Measurements from ENCODE around the gene FAM187B.

The FAM187B gene

DNA sequence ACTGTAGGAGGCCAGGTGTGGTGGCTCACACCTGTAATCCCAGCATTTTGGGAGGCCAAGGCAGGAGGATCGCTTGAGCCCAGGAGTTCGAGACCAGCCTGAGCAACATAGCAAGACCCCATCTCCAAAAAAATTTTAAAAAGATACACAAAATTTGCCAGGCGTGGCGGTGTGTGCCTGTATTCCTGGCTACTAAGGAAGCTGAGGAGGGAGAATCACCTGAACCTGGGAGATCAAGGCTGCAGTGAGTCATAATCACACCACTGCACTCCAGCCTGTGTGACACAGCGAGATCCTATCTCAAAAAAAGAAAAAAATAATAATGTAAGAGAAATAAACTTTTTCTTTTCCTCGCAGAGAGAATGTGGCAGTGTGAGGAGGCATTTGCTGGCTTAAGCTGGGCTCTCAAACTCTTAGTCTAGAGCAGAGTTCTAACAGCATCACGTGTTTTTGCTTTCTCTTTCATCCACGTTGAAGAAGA, 21.1 kb downstream of the FAM187B start:
- TF ChIP-seq, protein P1, sequence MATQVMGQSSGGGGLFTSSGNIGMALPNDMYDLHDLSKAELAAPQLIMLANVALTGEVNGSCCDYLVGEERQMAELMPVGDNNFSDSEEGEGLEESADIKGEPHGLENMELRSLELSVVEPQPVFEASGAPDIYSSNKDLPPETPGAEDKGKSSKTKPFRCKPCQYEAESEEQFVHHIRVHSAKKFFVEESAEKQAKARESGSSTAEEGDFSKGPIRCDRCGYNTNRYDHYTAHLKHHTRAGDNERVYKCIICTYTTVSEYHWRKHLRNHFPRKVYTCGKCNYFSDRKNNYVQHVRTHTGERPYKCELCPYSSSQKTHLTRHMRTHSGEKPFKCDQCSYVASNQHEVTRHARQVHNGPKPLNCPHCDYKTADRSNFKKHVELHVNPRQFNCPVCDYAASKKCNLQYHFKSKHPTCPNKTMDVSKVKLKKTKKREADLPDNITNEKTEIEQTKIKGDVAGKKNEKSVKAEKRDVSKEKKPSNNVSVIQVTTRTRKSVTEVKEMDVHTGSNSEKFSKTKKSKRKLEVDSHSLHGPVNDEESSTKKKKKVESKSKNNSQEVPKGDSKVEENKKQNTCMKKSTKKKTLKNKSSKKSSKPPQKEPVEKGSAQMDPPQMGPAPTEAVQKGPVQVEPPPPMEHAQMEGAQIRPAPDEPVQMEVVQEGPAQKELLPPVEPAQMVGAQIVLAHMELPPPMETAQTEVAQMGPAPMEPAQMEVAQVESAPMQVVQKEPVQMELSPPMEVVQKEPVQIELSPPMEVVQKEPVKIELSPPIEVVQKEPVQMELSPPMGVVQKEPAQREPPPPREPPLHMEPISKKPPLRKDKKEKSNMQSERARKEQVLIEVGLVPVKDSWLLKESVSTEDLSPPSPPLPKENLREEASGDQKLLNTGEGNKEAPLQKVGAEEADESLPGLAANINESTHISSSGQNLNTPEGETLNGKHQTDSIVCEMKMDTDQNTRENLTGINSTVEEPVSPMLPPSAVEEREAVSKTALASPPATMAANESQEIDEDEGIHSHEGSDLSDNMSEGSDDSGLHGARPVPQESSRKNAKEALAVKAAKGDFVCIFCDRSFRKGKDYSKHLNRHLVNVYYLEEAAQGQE (IDR thresholded peaks at IDR 0.05; ENCODE audit: insufficient read depth in 1 of 2, low read depth in 2 of 2, low read length in 2 of 2), result no peak
- no peak for TF ChIP-seq TAF1 (IDR thresholded peaks at IDR 0.05; ENCODE audit: borderline replicate concordance, insufficient read depth, low read length)
- no peak for TF ChIP-seq FOXP2 (optimal IDR thresholded peaks at IDR 0.05; ENCODE audit: borderline replicate concordance, extremely low read depth, extremely low read length, insufficient read depth)
- TF ChIP-seq SIN3A (IDR thresholded peaks at IDR 0.05; ENCODE audit: borderline replicate concordance, insufficient read depth, low read length), result no peak
- TF ChIP-seq POLR2AphosphoS5 (IDR thresholded peaks at IDR 0.05; ENCODE audit: low read depth, low read length), result no peak

DNA sequence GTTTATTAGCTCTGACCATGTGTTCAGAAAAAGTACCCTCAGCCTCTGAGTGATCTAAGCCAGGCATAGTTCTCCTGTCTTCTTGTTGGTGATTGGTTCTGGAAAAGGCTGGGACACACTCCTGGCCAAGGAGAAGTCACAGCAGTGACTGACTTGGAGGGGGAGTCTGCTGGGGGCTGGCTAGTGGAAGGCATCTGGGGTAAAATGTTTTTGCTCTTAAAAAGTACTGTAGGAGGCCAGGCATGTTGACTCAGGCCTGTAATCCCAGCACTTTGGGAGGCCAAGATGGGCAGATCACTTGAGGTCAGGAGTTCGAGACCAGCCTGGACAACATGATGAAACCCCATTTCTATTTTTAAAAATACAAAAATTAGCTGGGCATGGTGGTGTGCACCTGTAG, 21.7 kb downstream of the FAM187B start:
- TF ChIP-seq POLR2AphosphoS5 (IDR thresholded peaks at IDR 0.05; ENCODE audit: low read depth, low read length) (no peak), SIN3A (IDR thresholded peaks at IDR 0.05; ENCODE audit: borderline replicate concordance, insufficient read depth, low read length) (no peak), FOXP2 (optimal IDR thresholded peaks at IDR 0.05; ENCODE audit: borderline replicate concordance, extremely low read depth, extremely low read length, insufficient read depth) (no peak), TAF1 (IDR thresholded peaks at IDR 0.05; ENCODE audit: borderline replicate concordance, insufficient read depth, low read length) (no peak)
- TF ChIP-seq, protein P1 (IDR thresholded peaks at IDR 0.05; ENCODE audit: insufficient read depth in 1 of 2, low read depth in 2 of 2, low read length in 2 of 2), result no peak

DNA sequence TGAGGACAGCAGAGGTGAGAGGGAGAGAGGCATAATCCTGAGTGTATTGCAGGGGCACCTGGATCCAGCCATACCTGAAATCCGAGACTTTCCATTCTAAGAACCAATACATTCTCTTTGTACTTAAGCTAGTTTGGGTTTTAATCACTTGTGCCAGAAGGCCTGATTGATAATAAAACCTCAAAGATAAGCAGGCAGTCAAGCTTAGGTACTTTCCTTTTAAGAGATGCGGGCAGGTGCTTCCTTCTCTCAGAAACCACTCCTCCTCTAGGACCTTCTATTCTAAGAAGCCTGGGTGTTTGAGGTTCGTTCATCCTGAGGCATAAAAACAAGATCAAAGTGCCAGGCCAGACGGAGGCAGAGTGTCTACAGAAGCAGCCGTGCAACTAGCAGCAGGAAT, 22.2 kb downstream of the FAM187B start:
- TF ChIP-seq FOXP2 (optimal IDR thresholded peaks at IDR 0.05; ENCODE audit: borderline replicate concordance, extremely low read depth, extremely low read length, insufficient read depth) (no peak), POLR2AphosphoS5 (IDR thresholded peaks at IDR 0.05; ENCODE audit: low read depth, low read length) (no peak), SIN3A (IDR thresholded peaks at IDR 0.05; ENCODE audit: borderline replicate concordance, insufficient read depth, low read length) (no peak)
- TF ChIP-seq, protein P1 (IDR thresholded peaks at IDR 0.05; ENCODE audit: insufficient read depth in 1 of 2, low read depth in 2 of 2, low read length in 2 of 2), result no peak

DNA sequence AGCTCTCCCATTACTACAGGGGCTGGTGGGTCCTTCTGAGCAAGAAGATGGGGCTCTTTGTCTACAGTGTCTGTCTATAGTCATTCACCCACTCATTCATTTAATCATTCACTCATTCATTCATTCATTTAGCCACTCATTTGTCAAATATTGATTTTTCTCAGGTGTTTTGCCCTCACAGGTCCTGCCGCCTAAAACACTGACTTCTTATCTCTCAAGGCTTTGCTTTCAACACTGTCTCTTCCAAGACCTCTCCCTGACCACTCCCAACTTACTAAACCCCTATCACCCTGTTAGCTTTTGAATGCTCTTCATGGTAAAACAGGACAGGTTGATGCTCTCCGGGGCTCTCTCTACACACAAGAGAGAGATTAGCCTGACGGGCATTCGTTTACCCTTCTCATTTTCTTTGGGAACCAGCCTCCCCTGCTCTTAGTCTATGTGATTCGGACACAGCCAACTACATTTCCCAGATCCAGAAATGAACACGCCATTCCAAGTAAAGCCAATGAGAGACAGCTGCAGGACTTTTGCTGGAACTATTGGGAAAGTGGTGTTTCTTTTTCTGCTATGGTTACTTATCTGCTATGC, 22.7 kb downstream of the FAM187B start:
- TF ChIP-seq FOXP2 (optimal IDR thresholded peaks at IDR 0.05; ENCODE audit: borderline replicate concordance, extremely low read depth, extremely low read length, insufficient read depth) (no peak), TAF1 (IDR thresholded peaks at IDR 0.05; ENCODE audit: borderline replicate concordance, insufficient read depth, low read length) (no peak), SIN3A (IDR thresholded peaks at IDR 0.05; ENCODE audit: borderline replicate concordance, insufficient read depth, low read length) (no peak), POLR2AphosphoS5 (IDR thresholded peaks at IDR 0.05; ENCODE audit: low read depth, low read length) (no peak)
- TF ChIP-seq, protein P1 (IDR thresholded peaks at IDR 0.05; ENCODE audit: insufficient read depth in 1 of 2, low read depth in 2 of 2, low read length in 2 of 2), result no peak
